ENCODE results near the gene TMEM187. TPM values are rescaled to one million over a fixed set of nuclear protein-coding genes. Genes with fewer than 3 reads are reported as not detected.

TMEM187 gene
- total RNA-seq, 4 donors from 2014 or later: 3.8 to 10.7 (median 8.7) TPM

DNA sequence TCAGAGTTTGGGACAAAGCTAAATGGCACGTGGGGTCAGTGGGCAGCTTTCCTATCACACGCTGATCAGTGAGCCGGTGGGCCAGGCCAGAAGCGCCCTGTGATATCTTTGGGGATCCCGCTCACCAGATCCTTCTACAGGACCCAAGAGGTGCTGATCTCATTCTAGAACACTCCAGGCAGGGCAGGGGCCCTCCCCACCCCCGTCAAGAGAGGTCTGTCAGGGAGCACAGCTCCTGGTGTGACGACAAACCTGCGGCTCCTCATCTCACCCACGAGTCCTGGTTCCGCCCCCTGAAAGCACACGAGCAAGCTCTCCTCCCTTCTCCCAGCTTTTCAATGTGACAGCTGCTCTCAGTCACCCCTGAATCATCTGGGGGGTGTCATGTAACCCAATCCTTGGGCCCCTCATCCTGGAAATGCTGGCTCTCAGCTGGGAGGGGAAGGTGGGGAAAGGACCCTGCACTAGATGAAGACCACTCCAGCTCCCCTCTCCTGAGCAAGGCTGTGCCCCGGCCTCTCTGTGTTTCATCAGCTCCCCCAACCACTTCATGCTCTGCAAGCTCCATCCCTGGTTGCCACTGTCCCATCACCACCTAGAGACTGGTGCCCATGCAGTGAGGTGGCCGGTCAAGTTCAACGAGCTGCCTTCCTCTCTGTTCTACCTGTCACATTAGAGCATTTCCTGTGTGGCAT lies 5.6 kb upstream of the TMEM187 start:
- WGBS, 2 donors: 35 to 86% methylated on average over 4 to 7 of the region's 14 CpGs
- intact Hi-C loops (cut with DNase I): no loop called here
- Histone ChIP-seq H3K27ac (no peak overlapping the region), H3K4me1 (peaks cover 26 to 34% of the 10 kb centered on the region in 2 donors), H3K9me3 (no peaks in the 10 kb centered on the region), H3K27me3 (no peaks in the 10 kb centered on the region), H3K36me3 (peaks cover 4 to 10% of the 10 kb centered on the region in 2 donors), H3K4me3 (replicated peaks in 1 of 3) (no peak overlapping the region)
- DNase-seq: no peak
- TF ChIP-seq, protein P1, sequence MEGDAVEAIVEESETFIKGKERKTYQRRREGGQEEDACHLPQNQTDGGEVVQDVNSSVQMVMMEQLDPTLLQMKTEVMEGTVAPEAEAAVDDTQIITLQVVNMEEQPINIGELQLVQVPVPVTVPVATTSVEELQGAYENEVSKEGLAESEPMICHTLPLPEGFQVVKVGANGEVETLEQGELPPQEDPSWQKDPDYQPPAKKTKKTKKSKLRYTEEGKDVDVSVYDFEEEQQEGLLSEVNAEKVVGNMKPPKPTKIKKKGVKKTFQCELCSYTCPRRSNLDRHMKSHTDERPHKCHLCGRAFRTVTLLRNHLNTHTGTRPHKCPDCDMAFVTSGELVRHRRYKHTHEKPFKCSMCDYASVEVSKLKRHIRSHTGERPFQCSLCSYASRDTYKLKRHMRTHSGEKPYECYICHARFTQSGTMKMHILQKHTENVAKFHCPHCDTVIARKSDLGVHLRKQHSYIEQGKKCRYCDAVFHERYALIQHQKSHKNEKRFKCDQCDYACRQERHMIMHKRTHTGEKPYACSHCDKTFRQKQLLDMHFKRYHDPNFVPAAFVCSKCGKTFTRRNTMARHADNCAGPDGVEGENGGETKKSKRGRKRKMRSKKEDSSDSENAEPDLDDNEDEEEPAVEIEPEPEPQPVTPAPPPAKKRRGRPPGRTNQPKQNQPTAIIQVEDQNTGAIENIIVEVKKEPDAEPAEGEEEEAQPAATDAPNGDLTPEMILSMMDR (IDR thresholded peaks at IDR 0.05): no peak
- TF ChIP-seq POLR2A (IDR thresholded peaks at IDR 0.05): no peak

DNA sequence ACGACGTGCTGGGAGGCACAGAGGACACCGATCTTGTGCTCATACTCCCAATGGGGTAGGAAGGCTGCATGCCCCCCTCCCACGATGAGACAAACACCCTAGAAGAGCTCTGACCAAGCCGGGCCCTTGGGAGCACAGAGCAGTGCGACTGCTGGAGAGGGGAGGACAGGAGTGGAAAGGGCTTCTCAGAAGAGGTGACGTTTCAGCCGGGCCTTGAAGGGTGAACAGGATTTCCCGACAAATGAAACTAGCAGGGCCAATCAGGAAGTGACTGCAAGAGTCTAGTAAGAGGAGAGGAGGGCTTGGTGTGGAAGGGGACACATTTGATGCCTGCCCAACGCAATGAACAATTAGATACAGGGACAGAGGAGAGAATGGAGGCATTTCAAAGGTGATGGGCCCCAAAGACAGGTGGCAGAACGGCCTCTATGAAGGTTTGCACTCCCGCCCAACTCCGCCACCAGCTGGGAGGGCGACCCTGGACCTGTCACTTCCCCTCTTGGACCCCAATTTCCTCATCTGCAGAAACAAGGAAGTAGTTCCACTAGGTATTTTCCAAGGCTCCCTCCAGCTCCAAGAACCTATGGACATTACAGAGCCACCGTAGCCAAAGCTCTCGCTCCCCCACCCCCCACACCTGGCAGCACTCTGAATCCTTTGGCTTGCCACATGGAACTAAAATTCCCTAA lies 4.9 kb upstream of the TMEM187 start:
- 48 to 65% methylated on average over 8 to 16 of the region's 16 CpGs for WGBS, 2 donors

DNA sequence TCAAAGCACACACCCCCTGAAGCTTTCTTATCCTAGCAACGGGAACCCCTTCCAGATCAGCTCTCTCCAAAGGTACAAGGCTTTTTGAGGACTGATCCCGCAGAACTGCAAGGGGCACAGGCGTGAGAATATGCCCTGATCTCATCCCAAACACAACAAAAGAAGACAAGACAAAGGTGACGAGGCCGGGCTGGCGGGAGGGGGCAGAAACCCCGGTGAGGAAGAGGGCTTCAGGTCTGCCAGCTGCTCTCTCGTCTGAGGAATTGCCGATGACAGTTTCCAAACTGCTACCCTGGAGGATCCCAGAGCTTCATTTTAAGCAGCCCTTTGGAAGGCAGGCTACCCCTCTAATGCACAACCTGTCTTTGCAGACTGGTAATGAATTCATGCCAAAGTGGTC lies 4.3 kb upstream of the TMEM187 start:
- intact Hi-C loops (cut with DNase I): no loop called here
- Histone ChIP-seq H3K9me3 (no peaks in the 10 kb centered on the region), H3K4me3 (replicated peaks in 1 of 3) (no peak overlapping the region), H3K27ac (no peak overlapping the region), H3K4me1 (peaks cover 26 to 36% of the 10 kb centered on the region in 2 donors), H3K36me3 (peaks cover 0 to 6% of the 10 kb centered on the region in 2 donors), H3K27me3 (no peaks in the 10 kb centered on the region)
- TF ChIP-seq, protein P1 (IDR thresholded peaks at IDR 0.05): no peak
- no peak for TF ChIP-seq POLR2A (IDR thresholded peaks at IDR 0.05)
- no peak for DNase-seq
- 40 to 58% methylated on average over 1 to 9 of the region's 9 CpGs for whole genome bisulfite sequencing, 2 donors

More for the DNA sequence above, 4.9 kb upstream of the TMEM187 start:
- peaks cover 26 to 34% of the 10 kb centered on the region in 2 donors for H3K4me1 ChIP-seq
- no peaks in the 10 kb centered on the region for H3K27me3 ChIP-seq
- no peak for DNase-seq
- intact Hi-C loops (cut with DNase I): no loop called here
- H3K36me3 ChIP-seq: peaks cover 0 to 6% of the 10 kb centered on the region in 2 donors
- no peak overlapping the region for H3K4me3 ChIP-seq (replicated peaks in 1 of 3)
- TF ChIP-seq POLR2A (IDR thresholded peaks at IDR 0.05): no peak
- TF ChIP-seq, protein P1 (IDR thresholded peaks at IDR 0.05): no peak
- H3K9me3 ChIP-seq: no peaks in the 10 kb centered on the region
- no peak overlapping the region for H3K27ac ChIP-seq

DNA sequence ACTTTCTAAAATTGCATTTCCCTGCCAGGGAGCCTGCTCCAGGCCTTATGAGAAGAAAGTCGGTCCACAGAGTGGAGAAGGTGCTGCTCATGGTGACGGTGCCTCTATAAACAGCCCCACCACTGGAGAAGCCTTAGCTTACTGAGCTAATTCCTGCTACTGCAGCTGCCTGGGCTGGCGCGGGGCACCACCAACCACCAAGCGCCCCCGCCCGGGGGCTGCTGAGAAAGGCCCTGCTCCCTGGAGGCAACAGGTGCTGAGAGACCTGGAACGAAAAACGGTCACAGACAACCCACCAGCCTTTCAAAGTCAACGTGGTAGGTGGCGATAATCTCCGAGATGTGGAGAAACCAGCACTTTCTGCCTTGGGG lies 3.8 kb upstream of the TMEM187 start:
- Histone ChIP-seq H3K27me3 (no peaks in the 10 kb centered on the region), H3K4me1 (peaks cover 26 to 41% of the 10 kb centered on the region in 2 donors), H3K9me3 (no peaks in the 10 kb centered on the region), H3K4me3 (replicated peaks in 1 of 3) (no peak overlapping the region), H3K36me3 (peaks cover 0 to under 1% of the 10 kb centered on the region in 2 donors), H3K27ac (no peak overlapping the region)
- 0 to 34% methylated on average over 2 to 8 of the region's 12 CpGs for WGBS, 2 donors
- no peak for DNase-seq
- intact Hi-C loops (cut with DNase I): no loop called here
- TF ChIP-seq, protein P1 (IDR thresholded peaks at IDR 0.05): no peak

Data from thyroid gland (tissue), 4 donors.